ENCODE data around the gene DIP2A.
"Not testable (repeated sequence)": the region's sequence is repeated elsewhere in the genome, so short reads cannot be mapped to it uniquely, and the experiment has no call there.

The DIP2A gene

DNA sequence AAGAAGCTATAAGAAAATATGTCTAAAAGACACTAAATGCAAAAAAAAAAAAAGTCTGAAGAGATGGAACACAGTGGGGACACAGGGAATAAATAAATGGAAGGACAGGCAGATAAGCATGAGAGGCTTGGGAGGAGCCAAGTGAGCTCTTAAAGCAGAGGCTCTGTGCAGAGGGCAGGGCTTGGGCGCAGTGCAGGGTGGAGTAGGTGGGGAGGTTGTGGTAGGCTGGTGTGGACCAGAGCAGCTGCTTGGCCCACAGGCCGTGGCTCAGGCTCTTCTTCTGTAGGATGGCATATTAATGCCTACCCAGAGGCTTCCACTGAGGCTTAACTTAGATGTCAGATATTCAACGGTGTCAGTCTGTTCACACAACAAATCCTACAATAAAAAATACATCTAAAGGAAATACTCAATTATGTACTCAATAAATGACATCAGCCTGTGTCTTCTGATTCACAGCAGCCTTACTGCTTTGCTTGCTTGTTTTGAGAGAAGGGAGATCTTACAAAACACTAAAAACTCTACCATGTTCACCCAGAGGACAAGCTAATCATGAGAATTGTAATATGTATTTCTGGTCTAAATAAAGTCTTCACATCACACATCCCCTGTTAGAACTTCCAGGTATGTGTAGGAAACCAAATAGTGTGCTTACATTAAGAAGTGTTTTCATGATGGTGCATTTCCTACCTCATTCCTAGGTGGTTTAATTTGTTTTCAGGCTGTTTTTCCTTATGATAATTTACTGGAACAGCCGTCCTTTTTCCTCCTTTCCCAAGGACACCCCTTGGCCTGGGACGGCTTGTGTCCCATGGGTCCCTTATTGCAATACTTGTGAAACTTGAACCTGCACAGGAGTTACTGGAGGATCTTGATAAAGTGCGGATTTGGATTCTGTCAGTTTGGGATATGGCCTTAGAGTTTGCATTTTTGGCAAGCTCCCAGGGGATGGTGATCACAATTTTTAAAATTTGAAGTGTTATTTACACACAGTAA, 24.9 kb downstream of the DIP2A start:
- no peak for DNase-seq

DNA sequence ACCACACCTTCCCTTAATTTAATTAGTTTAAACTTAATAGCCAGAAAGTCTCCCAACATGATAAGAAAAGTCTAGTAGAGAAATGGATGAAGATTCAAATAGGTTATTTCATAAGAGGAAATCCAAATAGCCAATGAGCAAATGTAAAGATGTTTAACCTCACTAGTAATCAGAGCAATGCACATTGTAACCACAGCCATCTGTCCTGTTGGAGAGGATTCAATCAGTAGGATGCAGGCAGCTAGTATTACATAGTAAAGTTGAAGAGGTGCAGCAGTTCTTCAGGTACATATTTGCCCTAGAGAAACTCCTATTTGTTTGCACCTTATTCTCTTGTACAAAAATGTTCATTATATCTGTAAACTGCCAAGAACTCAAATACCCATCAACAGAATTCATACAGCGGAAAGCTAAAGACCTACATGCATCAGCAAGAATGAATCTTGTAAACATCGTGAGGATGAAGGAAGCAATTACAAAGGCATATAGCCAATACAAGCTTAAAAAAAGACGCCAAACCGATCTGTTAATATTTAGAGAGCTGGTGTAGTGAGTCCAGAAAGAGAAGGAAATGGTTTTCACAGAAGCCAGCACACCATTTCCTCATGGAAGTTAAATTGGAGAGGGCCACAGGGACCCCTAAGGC, 27.9 kb downstream of the DIP2A start:
- no peak for DNase-seq

GRCh38 chr21:46489162-46489663, 30.5 kb downstream of the DIP2A start:
- DNase-seq: no peak

DNA sequence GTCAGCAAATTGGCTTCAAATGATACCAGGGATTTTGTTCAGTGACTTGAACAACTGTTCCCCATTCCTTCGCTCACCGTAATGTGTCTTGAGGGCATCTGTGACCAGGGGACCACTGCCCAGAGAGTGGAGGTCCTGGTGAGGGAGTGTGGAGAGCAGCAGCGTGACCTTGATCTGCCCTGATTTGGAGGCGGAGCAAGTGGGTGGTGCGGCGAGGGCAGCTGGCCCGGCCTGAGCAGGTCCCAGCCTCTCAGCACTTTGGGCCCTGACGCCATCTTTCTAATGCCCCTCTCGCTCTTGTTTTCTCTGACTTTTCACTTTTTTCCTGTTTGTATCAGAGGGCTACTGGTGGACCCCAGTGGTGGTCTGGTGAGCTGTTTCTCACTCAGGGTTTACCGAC, 31.1 kb downstream of the DIP2A start:
- DNase-seq: no peak

GRCh38 chr21:46491553-46491952, 32.9 kb downstream of the DIP2A start:
- no peak for DNase-seq

DNA sequence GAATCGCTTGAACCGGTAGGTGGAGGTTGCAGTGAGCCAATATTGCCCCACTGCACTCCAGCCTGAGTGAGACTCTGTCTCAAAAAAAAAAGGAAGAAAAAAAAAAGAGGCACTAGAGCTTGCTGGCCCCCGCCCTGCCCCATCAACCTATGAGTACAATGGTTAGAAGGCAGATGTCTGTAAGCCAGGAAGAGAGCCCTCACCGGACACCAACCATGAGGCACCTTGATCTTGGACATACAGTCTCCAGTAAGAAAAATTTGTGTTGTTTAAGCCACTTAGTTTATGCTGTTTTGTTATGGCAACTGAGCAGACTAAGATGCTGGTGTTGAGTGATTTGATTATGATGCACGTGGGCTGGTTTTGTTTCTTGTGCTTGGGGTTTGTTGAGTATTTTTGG, 34.2 kb downstream of the DIP2A start:
- no peak for DNase-seq

DNA sequence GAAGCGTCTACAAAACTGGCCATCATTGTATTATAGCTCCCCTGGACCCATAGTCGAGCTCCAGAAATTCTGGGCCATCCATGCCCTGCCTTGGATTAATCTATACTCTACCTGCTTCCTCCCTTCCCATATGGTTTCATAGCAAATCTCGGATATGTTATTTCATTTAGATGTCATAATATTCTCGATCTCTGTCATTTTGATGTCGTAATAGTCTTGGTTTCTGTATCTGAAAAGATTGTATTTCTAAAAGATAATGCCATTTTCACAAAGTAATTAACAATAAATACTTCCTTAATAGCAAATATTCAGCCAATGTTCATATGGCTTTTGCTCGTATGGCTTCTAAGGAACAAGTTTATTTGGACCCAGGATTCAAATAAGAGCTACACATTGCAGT, 35.1 kb downstream of the DIP2A start:
- no peak for DNase-seq

- DNase-seq: no peak
Observed at GRCh38 chr21:46498335-46499050, 39.8 kb downstream of the DIP2A start.

- no peak for DNase-seq
Observed at GRCh38 chr21:46500224-46500861, 41.7 kb downstream of the DIP2A start.

- DNase-seq: no peak
Observed at GRCh38 chr21:46503922-46504550, 45.3 kb downstream of the DIP2A start.

DNA sequence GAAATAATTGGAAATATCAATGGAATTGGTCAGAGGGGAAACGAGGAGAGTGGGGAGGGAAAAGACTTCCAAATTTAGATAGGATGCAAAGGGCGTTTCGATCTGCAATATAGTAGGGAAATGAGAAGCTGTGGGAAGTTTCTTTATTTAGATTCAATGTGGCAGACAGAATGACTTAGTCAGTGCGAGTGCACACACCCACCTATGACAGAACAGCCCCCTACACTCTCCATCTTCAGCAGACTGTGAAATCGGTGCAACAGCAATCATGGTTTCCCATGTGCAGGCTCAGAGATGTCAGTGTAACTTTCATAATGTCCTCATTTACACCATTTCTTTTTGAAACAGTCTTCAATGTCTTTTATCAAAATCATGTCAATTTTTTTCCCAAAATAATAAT, 46.0 kb downstream of the DIP2A start:
- no peak for DNase-seq

DNA sequence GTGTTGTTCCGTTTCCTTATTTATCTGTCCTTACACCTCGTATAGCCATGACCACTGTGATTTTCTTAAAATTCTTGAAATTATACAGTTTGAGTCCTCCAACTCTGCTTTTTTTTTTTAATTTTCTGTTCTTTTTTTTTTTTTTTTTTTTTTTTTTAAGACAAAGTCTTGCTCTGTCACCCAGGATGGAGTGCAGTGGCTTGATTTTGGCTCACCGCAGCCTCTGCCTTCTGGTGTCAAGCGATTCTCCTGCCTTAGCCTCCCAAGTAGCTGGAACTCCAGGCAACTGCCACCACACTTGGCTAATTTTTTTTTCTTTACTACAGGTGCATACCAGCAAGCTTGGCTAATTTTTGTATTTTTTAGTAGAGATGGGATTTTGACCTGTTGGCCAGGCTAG, 48.9 kb downstream of the DIP2A start:
- DNase-seq: no peak

GRCh38 chr21:46509741-46510502, 51.2 kb downstream of the DIP2A start:
- DNase-seq: no peak

- no peak for DNase-seq
Observed at GRCh38 chr21:46515109-46515508, 56.4 kb downstream of the DIP2A start.

- no peak for DNase-seq
Observed at GRCh38 chr21:46516068-46516467, 57.4 kb downstream of the DIP2A start.

DNA sequence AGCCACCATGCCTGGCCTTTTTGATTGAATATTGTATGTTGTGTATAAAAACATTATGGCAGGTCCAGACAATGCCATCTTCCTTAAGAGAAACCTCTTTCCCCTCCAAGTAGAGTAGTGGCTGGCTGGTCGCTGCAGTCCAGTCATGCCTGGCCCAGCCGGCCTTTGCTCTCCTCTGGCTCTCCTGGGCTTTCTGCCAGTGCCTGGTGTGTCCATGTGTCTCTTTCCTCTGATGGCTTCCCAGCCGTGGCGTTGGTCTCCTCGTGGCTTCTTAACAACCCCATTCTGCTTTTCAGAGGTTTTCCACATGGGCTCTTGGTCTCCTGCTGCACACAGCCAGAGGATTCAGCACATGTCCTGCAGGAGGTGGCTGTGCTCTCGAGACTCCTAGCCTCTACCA, 58.7 kb downstream of the DIP2A start:
- no peak for DNase-seq

DNA sequence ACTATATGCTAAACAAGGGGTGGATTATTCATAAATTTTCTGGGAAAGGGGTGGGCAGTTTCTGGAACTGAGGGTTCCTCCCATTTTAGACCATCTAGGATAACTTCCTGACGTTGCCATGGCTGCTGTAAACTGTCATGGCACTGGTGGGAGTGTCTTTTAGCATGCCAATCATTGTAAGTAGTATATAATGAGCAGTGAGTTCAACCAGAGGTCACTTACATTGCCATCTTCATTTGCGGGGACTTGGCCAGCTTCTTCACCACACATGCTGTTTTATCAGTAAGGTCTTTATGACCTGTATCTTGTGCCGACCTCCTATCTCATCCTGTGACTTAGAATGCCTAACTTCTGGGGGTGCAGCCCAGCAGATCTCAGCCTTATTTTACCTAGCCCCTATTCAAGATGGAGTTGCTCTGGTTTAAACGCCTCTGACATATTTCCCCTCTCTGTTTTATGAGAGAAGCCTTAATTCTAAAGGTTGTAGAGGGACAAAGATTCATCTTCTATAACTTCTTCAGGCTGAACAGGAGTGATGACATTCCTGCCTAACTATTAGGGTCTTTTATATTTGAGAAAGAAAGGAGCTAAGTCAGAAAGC, 60.4 kb downstream of the DIP2A start:
- no peak for DNase-seq

DNA sequence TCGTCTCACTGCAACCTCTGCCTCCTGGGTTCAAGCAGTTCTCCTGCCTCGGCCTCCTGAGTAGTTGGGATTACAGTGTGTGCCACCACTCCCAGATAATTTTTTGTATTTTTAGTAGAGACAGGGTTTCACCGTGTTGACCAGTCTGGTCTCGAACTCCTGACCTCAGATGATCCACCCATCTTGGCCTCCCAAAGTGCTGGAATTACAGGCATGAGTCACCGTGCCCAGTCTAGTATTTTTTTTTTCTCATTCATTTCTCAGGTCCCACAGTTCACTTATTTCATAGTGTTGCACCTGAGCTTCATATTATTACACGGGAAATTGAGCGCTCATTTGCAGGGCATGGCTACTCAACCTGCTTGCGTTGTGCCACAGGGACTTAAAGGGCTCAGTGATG, 68.7 kb downstream of the DIP2A start:
- not testable (repeated sequence) for DNase-seq

DNA sequence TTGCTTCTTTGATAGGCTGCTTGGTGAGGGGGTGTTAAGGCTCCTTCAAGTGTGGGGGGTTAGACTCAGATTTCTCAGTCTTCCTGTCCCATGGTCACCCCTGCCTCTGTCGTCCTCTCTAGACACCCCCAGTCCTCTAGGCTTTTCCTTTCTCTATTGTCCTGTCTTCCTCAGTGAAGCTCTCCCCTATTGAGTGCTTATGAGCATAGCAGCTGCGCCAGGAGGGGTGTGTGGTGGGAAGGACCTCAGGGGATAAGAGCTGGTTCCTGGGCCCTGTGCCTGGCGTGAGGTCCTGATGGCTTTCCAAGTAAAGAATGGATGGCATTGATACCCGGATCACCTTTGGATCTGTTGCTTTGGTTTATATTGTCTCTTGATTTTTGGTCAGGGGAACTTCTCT, 69.1 kb downstream of the DIP2A start:
- DNase-seq: no peak

GRCh38 chr21:46532080-46532479, 73.4 kb downstream of the DIP2A start:
- DNase-seq: no peak

GRCh38 chr21:46537026-46537425, 78.3 kb downstream of the DIP2A start:
- DNase-seq: no peak
